H1 (cell line): ENCODE results near the gene CYP1A2.

Experiments
- MAFK ChIP-seq: IDR thresholded peaks from 2 replicates; pipeline ENCODE4 v1.6.1; 2012; ENCODE audit warnings: low read depth, mild to moderate bottlenecking, improper control_type of control experiment, low read length
- POLR2A ChIP-seq, 2 experiments: IDR thresholded peaks; 1 replicate in 1 of 2; 2 replicates in 1 of 2; pipeline ENCODE4 v1.6.1; 2011; ENCODE audit warnings: low read depth in 2 of 2, low read length in 2 of 2, mild to moderate bottlenecking in 2 of 2; ENCODE audit errors: control extremely low read depth in 1 of 2
- POLR2AphosphoS5 ChIP-seq: IDR thresholded peaks from 2 replicates; pipeline ENCODE4 v1.6.1; 2011; ENCODE audit warnings: low read depth, low read length
- SP2 ChIP-seq: IDR thresholded peaks from 2 replicates; pipeline ENCODE4 v1.6.1; 2012; ENCODE audit warnings: mild to moderate bottlenecking, low read length, inconsistent platforms
- TF ChIP-seq, protein P1 (sequence below), 3 experiments: IDR thresholded peaks; 1 replicate in 2 of 3; 2 replicates in 1 of 3; pipeline versions ENCODE4 v1.5.1 to v1.6.1; 2011; ENCODE audit warnings: low read length in 3 of 3, mild to moderate bottlenecking in 3 of 3, inconsistent platforms in 2 of 3, low read depth in 1 of 3, moderate library complexity in 1 of 3; ENCODE audit not compliant: insufficient read depth in 1 of 3; ENCODE audit errors: control extremely low read depth in 1 of 3

DNA sequence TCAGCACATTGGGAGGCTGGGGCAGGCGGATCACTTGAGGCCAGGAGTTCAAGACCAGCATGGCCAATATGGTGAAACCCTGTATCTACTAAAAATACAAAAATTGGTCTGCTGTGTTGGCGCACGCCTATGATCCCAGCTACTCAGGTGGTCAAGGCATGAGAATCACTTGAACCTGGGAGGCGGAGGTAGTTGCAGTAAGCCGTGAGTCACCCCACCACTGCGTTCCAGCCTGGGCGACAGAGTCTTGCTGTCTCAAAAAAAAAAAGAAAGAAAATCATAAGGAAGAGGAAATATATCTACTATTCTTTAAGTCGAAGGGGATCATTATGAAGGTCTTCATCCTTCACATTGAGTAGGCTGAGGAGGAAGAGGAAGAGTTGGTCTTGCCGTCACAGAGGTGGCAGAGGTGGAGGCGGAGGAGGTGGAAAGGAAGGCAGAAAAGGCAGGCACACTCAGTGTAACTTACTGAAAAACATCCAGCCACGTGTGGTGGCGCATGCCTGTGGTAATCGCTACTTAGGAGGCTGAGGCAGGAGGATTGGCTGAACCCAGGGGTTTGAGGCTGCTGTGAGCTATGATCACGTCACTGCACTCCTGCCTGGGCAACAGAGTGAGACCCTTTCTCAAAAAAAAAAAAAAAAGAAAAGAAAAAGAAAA is 47.5 kb downstream of the CYP1A2 start:
- TF ChIP-seq SP2 (no peak), MAFK (no peak), POLR2A (IDR thresholded peaks at IDR 0.05; ENCODE audit: control extremely low read depth in 1 of 2, low read depth in 2 of 2, low read length in 2 of 2) (no peak), POLR2AphosphoS5 (no peak)
- TF ChIP-seq, protein P1, sequence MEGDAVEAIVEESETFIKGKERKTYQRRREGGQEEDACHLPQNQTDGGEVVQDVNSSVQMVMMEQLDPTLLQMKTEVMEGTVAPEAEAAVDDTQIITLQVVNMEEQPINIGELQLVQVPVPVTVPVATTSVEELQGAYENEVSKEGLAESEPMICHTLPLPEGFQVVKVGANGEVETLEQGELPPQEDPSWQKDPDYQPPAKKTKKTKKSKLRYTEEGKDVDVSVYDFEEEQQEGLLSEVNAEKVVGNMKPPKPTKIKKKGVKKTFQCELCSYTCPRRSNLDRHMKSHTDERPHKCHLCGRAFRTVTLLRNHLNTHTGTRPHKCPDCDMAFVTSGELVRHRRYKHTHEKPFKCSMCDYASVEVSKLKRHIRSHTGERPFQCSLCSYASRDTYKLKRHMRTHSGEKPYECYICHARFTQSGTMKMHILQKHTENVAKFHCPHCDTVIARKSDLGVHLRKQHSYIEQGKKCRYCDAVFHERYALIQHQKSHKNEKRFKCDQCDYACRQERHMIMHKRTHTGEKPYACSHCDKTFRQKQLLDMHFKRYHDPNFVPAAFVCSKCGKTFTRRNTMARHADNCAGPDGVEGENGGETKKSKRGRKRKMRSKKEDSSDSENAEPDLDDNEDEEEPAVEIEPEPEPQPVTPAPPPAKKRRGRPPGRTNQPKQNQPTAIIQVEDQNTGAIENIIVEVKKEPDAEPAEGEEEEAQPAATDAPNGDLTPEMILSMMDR (IDR thresholded peaks at IDR 0.05; ENCODE audit: control extremely low read depth in 1 of 3, insufficient read depth in 1 of 3, low read depth in 1 of 3, low read length in 3 of 3): no peak
